ENCODE results near the gene SPAG6.

The SPAG6 gene

DNA sequence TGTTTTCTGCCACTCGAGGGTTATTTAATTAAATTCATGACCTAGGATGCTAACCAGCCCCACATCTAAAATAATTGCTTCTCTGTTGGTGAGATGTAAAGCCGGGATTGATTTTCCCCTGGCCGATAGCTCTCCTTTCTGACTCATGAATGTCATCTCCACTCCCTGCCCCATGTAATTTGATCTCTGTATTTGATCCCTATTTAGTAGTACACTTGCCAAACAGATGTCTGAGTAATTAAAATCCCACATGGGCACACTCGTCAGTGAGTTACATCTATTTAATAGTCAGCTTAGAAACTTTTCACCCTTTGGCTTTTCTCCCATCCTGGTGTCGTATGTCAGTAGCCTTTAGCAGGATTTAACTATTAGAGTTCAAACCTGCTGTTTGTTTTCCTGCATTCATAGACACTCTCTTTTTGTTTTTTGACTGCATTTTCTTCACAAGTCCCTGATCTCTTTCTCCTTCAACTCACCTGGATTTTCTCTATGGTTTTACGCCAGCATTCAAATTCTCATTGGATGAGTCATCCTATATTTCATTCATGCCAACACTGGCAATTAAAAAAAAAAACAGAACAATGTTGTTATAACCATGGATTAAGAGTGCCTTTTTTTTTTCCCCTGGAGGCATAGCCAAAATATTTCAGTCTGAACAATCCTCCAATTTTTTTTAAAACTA is 82.7 kb downstream of the SPAG6 start:
- WGBS, 2 experiments, result 30 to 32% methylated on average over 6 of the region's 6 CpGs
- H3K36me3 ChIP-seq (ENCODE audit: control insufficient read depth, insufficient read depth, low read length), result no peaks in the 10 kb centered on the region
- peaks cover 18% of the 10 kb centered on the region for H3K4me1 ChIP-seq (ENCODE audit: control insufficient read depth, insufficient read depth, low read length)
- H3K27me3 ChIP-seq (ENCODE audit: control insufficient read depth, insufficient read depth, low read length, poor library complexity, severe bottlenecking), result no peaks in the 10 kb centered on the region
- H3K4me3 ChIP-seq (ENCODE audit: insufficient read depth, low read depth, low read length), result no peak overlapping the region
- no peaks in the 10 kb centered on the region for H3K9me3 ChIP-seq (ENCODE audit: control insufficient read depth, low read length)
- H3K27ac ChIP-seq (ENCODE audit: insufficient read depth, low read depth, low read length, poor library complexity, severe bottlenecking), result peak overlapping the region; percentile 9

DNA sequence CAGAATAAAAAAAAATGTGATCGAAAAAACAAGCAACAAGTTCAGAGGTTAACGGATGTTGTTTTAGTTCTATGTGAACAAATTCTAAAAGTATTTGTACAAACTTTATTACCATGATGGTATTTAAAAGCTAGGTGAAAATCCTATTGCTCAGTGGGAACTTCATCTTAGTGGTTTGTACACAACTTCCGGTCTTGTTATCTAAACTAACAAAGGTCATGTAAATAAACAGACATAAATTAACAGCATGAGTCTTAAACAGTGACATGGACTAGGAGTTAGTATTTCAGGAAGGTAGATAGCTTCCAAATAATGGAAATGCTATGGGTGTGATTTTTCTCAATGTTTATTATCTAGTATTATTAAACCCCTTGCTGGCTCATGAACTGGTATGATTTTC is 83.8 kb downstream of the SPAG6 start:
- no peak overlapping the region for H3K27ac ChIP-seq (ENCODE audit: insufficient read depth, low read depth, low read length, poor library complexity, severe bottlenecking)
- no peaks in the 10 kb centered on the region for H3K27me3 ChIP-seq (ENCODE audit: control insufficient read depth, insufficient read depth, low read length, poor library complexity, severe bottlenecking)
- 95 to 97% methylated on average over 3 of the region's 3 CpGs for WGBS, 2 experiments
- peaks cover 18% of the 10 kb centered on the region for H3K4me1 ChIP-seq (ENCODE audit: control insufficient read depth, insufficient read depth, low read length)
- H3K36me3 ChIP-seq (ENCODE audit: control insufficient read depth, insufficient read depth, low read length), result no peaks in the 10 kb centered on the region
- H3K9me3 ChIP-seq (ENCODE audit: control insufficient read depth, low read length), result no peaks in the 10 kb centered on the region
- H3K4me3 ChIP-seq (ENCODE audit: insufficient read depth, low read depth, low read length), result no peak overlapping the region

- peaks cover 18% of the 10 kb centered on the region for H3K4me1 ChIP-seq (ENCODE audit: control insufficient read depth, insufficient read depth, low read length)
- 62 to 72% methylated on average over 8 of the region's 8 CpGs for WGBS, 2 experiments
- H3K9me3 ChIP-seq (ENCODE audit: control insufficient read depth, low read length), result no peaks in the 10 kb centered on the region
- H3K36me3 ChIP-seq (ENCODE audit: control insufficient read depth, insufficient read depth, low read length), result no peaks in the 10 kb centered on the region
- no peak overlapping the region for H3K4me3 ChIP-seq (ENCODE audit: insufficient read depth, low read depth, low read length)
- H3K27ac ChIP-seq (ENCODE audit: insufficient read depth, low read depth, low read length, poor library complexity, severe bottlenecking), result no peak overlapping the region
- H3K27me3 ChIP-seq (ENCODE audit: control insufficient read depth, insufficient read depth, low read length, poor library complexity, severe bottlenecking), result no peaks in the 10 kb centered on the region
Observed at GRCh38 chr10:22429981-22430421, 84.7 kb downstream of the SPAG6 start.

DNA sequence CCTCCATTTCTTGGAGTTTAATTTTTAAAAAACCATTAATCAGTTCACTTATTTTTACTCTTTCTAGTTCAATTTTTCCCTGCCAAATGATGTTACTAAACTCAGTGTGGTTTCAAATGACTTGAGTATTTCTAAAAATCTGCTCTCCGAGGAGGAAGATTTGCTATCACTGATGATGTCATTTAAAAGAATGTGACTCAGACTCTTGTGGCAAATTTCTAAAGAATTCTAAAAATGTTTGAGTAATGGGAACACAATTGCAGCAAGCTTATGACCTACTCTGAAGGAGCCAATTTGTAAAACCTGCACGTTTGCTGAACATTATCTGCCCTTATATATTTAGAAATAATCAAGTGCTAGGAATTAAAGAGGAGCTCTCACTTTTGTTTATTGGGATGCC is 88.6 kb downstream of the SPAG6 start:
- H3K9me3 ChIP-seq (ENCODE audit: control insufficient read depth, low read length), result no peaks in the 10 kb centered on the region

DNA sequence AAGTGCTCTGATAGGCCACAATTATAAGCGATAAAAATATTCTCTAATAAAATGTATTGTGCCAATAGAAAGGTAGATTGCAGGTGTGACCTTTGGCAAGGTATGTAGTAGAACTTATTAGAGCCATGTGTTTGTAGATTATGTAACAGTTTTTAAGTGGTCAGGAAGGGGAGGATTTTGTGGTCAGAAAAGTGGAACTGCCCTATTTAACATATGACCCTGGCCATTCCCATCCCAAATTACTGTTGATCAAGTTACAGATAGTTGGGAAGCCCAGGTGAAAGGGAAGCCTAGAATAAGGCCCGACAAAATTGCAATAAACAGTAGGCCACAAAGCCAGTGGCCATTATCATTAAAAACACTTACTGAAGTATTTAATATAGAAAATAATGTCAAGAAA is 89.2 kb downstream of the SPAG6 start:
- H3K4me1 ChIP-seq (ENCODE audit: control insufficient read depth, insufficient read depth, low read length), result peaks cover 3% of the 10 kb centered on the region
- H3K27ac ChIP-seq (ENCODE audit: insufficient read depth, low read depth, low read length, poor library complexity, severe bottlenecking), result no peak overlapping the region
- no peak overlapping the region for H3K4me3 ChIP-seq (ENCODE audit: insufficient read depth, low read depth, low read length)
- 100% methylated on average over 1 to 2 of the region's 2 CpGs for WGBS, 2 experiments
- H3K36me3 ChIP-seq (ENCODE audit: control insufficient read depth, insufficient read depth, low read length), result no peaks in the 10 kb centered on the region
- H3K9me3 ChIP-seq (ENCODE audit: control insufficient read depth, low read length), result no peaks in the 10 kb centered on the region
- peaks cover 31% of the 10 kb centered on the region for H3K27me3 ChIP-seq (ENCODE audit: control insufficient read depth, insufficient read depth, low read length, poor library complexity, severe bottlenecking)

More for the DNA sequence above, 88.6 kb downstream of the SPAG6 start:
- WGBS, 2 experiments, result 65 to 73% methylated on average over 2 of the region's 2 CpGs
- Histone ChIP-seq H3K27ac (ENCODE audit: insufficient read depth, low read depth, low read length, poor library complexity, severe bottlenecking) (no peak overlapping the region), H3K36me3 (ENCODE audit: control insufficient read depth, insufficient read depth, low read length) (no peaks in the 10 kb centered on the region), H3K27me3 (ENCODE audit: control insufficient read depth, insufficient read depth, low read length, poor library complexity, severe bottlenecking) (peaks cover 25% of the 10 kb centered on the region), H3K4me3 (ENCODE audit: insufficient read depth, low read depth, low read length) (no peak overlapping the region), H3K4me1 (ENCODE audit: control insufficient read depth, insufficient read depth, low read length) (peaks cover 3% of the 10 kb centered on the region)

GRCh38 chr10:22435650-22436049 is 90.4 kb downstream of the SPAG6 start:
- WGBS, 2 experiments, result 93% methylated on average over 10 of the region's 10 CpGs
- Histone ChIP-seq H3K4me1 (ENCODE audit: control insufficient read depth, insufficient read depth, low read length) (peaks cover 3% of the 10 kb centered on the region), H3K36me3 (ENCODE audit: control insufficient read depth, insufficient read depth, low read length) (no peaks in the 10 kb centered on the region), H3K27me3 (ENCODE audit: control insufficient read depth, insufficient read depth, low read length, poor library complexity, severe bottlenecking) (peaks cover 41% of the 10 kb centered on the region), H3K9me3 (ENCODE audit: control insufficient read depth, low read length) (no peaks in the 10 kb centered on the region), H3K27ac (ENCODE audit: insufficient read depth, low read depth, low read length, poor library complexity, severe bottlenecking) (no peak overlapping the region), H3K4me3 (ENCODE audit: insufficient read depth, low read depth, low read length) (no peak overlapping the region)

DNA sequence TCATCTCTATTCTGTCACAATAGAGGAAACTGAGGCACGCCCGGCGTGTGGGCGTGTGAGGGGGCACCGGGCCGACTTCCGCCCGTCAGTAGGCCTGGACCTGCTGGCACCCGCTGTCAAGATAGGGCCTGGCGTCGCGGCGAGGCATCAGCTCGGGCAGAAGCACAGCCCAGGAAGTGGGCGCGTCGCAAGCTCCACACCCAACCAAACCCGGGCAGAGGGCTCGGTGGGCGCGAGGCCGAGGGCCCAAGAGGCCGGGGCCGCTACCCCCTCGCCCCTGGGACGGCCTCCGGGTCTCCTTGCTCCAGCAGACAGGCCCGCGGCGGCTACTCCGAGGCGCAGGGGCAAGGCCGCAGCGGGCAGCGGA is 91.2 kb downstream of the SPAG6 start:
- WGBS, 2 experiments, result 39 to 41% methylated on average over 35 of the region's 35 CpGs

DNA sequence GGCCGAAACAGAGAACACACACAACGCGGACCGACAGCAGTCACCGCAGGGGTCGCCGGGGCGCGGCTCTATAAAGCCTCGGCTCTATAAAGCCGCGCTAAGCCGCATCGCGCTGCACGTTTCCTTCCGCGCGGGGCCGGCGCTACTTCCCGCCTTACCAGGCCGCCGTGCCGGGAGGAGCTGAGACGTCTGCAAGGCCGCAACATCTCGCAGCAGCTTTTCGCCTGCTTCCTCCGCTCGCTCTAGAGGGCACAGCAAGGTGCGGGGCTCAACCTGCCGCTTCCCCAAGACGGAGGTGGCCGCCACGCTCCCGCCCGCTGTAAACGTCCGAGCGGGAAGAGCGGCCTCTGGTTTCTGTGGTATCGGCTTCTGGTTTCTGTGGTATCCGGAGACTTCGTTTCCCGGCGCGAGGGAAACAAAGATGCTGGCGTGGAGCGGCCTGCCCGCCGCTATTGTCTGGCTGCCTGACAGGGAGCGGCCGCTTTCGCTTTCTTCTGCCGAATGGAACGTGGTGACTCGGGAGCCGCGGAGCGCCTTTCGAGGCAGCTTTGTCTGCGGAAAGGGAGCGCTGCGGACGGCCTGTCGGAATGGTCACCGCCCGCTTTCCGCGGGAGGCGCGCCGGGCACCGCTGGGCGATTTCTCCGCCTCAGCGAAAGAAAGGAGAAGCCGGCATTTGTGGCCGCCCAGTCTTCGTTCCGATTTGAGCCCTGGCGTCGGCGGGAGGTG is 91.8 kb downstream of the SPAG6 start:
- WGBS, 2 experiments, result 0% methylated on average over 85 of the region's 85 CpGs
- H3K27me3 ChIP-seq (ENCODE audit: control insufficient read depth, insufficient read depth, low read length, poor library complexity, severe bottlenecking), result peaks cover 47% of the 10 kb centered on the region

More for the DNA sequence above, 91.2 kb downstream of the SPAG6 start:
- Histone ChIP-seq H3K4me3 (ENCODE audit: insufficient read depth, low read depth, low read length) (peak overlapping the region; percentile 62), H3K27me3 (ENCODE audit: control insufficient read depth, insufficient read depth, low read length, poor library complexity, severe bottlenecking) (peaks cover 47% of the 10 kb centered on the region), H3K36me3 (ENCODE audit: control insufficient read depth, insufficient read depth, low read length) (no peaks in the 10 kb centered on the region), H3K4me1 (ENCODE audit: control insufficient read depth, insufficient read depth, low read length) (peaks cover 3% of the 10 kb centered on the region), H3K9me3 (ENCODE audit: control insufficient read depth, low read length) (no peaks in the 10 kb centered on the region), H3K27ac (ENCODE audit: insufficient read depth, low read depth, low read length, poor library complexity, severe bottlenecking) (no peak overlapping the region)

GRCh38 chr10:22437620-22438588 is 92.6 kb downstream of the SPAG6 start:
- peaks cover 3% of the 10 kb centered on the region for H3K4me1 ChIP-seq (ENCODE audit: control insufficient read depth, insufficient read depth, low read length)
- H3K27ac ChIP-seq (ENCODE audit: insufficient read depth, low read depth, low read length, poor library complexity, severe bottlenecking), result peak overlapping the region; percentile 89
- H3K4me3 ChIP-seq (ENCODE audit: insufficient read depth, low read depth, low read length), result peak overlapping the region; percentile 62
- no peaks in the 10 kb centered on the region for H3K36me3 ChIP-seq (ENCODE audit: control insufficient read depth, insufficient read depth, low read length)
- H3K9me3 ChIP-seq (ENCODE audit: control insufficient read depth, low read length), result no peaks in the 10 kb centered on the region
- 11 to 13% methylated on average over 26 to 27 of the region's 27 CpGs for WGBS, 2 experiments
- H3K27me3 ChIP-seq (ENCODE audit: control insufficient read depth, insufficient read depth, low read length, poor library complexity, severe bottlenecking), result peaks cover 47% of the 10 kb centered on the region

More for the DNA sequence above, 91.8 kb downstream of the SPAG6 start:
- no peaks in the 10 kb centered on the region for H3K9me3 ChIP-seq (ENCODE audit: control insufficient read depth, low read length)
- H3K4me3 ChIP-seq (ENCODE audit: insufficient read depth, low read depth, low read length), result peak overlapping the region; percentile 62
- peaks cover 3% of the 10 kb centered on the region for H3K4me1 ChIP-seq (ENCODE audit: control insufficient read depth, insufficient read depth, low read length)
- H3K36me3 ChIP-seq (ENCODE audit: control insufficient read depth, insufficient read depth, low read length), result no peaks in the 10 kb centered on the region
- H3K27ac ChIP-seq (ENCODE audit: insufficient read depth, low read depth, low read length, poor library complexity, severe bottlenecking), result peak overlapping the region; percentile 89

All from ectodermal cell (in vitro differentiated cells).